DND-41 (cell line): ENCODE measurements around the gene ATP6V0E2.

Experiments used
- CTCF ChIP-seq: IDR thresholded peaks from 2 replicates; pipeline ENCODE4 v1.5.1; 2012; ENCODE audit warnings: borderline replicate concordance, low read length, moderate library complexity, mild to moderate bottlenecking; ENCODE audit not compliant: poor library complexity, severe bottlenecking; ENCODE audit errors: extremely low read depth
- EZH2 ChIP-seq: IDR thresholded peaks from 3 replicates; pipeline ENCODE4 v1.6.1; 2012; ENCODE audit warnings: borderline replicate concordance, low read depth, mild to moderate bottlenecking, moderate library complexity, low read length, inconsistent platforms; ENCODE audit not compliant: severe bottlenecking

- TF ChIP-seq CTCF (no peak), EZH2 (no peak)
Observed at GRCh38 chr7:149884016-149884415, 10.2 kb downstream of the ATP6V0E2 start.
